IMR-90 (cell line): Measurements from ENCODE around the gene RNF123. TPM values are rescaled to one million over a fixed set of nuclear protein-coding genes. Genes with fewer than 3 reads are reported as not detected.

Experiments used
- ATAC-seq: fragments of 200-7000 bp; cut with Tn5 transposase; 2 replicates; pipeline ENCODE4 v1.9.1; 2020; ENCODE audit warnings: low read depth, mild to moderate bottlenecking, moderate library complexity
- BruUV-seq: library from RNA; stranded (reverse); fragments of 400-500 nt; replicated peaks from 2 replicates; lab custom pipeline; 2021; lab: Mats Ljungman, UMichigan
- CTCF ChIA-PET: fragments of 300-600 bp; formaldehyde crosslinking; extraction: SDS; loops from one replicate; lab custom pipeline; 2021; ENCODE audit warnings: antibody characterized with exemption; lab: Yijun Ruan, JAX
- POLR2A ChIA-PET: fragments of 300-600 bp; sonication (Branson Sonifier 250); formaldehyde crosslinking; loops from one replicate; lab custom pipeline; 2022; ENCODE audit warnings: antibody characterized with exemption; ENCODE audit not compliant: unreplicated experiment; lab: Charles Lee
- DNase-seq: peaks from one replicate; pipeline ENCODE4 v3.0.0; 2013
- H2AFZ ChIP-seq: replicated peaks from 2 replicates; pipeline ENCODE3; 2013; ENCODE audit warnings: low read length, mild to moderate bottlenecking; ENCODE audit not compliant: poor library complexity
- H2AK5ac ChIP-seq: 2 replicates; pipeline ENCODE4 v1.6.1; 2013; ENCODE audit warnings: low read depth, low read length, inconsistent platforms
- H2AK9ac ChIP-seq: replicated peaks from 2 replicates; pipeline ENCODE3; 2013; ENCODE audit warnings: mild to moderate bottlenecking, low read depth, low read length, moderate library complexity; ENCODE audit not compliant: poor library complexity
- H2BK120ac ChIP-seq: 2 replicates; pipeline ENCODE4 v1.6.1; 2013; ENCODE audit warnings: low read depth, low read length, inconsistent platforms
- H2BK15ac ChIP-seq: 3 replicates; pipeline ENCODE4 v1.6.1; 2013; ENCODE audit warnings: low read depth, low read length, inconsistent platforms
- H2BK20ac ChIP-seq: 2 replicates; pipeline ENCODE4 v1.6.1; 2013; ENCODE audit warnings: low read depth, mild to moderate bottlenecking, inconsistent platforms, low read length, moderate library complexity
- H2BK5ac ChIP-seq: 2 replicates; pipeline ENCODE4 v1.6.1; 2013; ENCODE audit warnings: mild to moderate bottlenecking, low read depth, low read length, inconsistent platforms; ENCODE audit not compliant: poor library complexity, severe bottlenecking
- H3K14ac ChIP-seq: replicated peaks from 2 replicates; pipeline ENCODE4 v1.6.1; 2013; ENCODE audit warnings: low read depth, low read length, inconsistent platforms
- H3K18ac ChIP-seq: 2 replicates; pipeline ENCODE4 v1.6.1; 2013; ENCODE audit warnings: low read depth, low read length, control low read depth
- H3K23ac ChIP-seq: 2 replicates; pipeline ENCODE4 v1.6.1; 2013; ENCODE audit warnings: low read depth, low read length, inconsistent platforms
- H3K27ac ChIP-seq: 2 replicates; pipeline ENCODE4 v1.5.1; 2013; ENCODE audit warnings: mild to moderate bottlenecking, control low read depth, low read length; ENCODE audit not compliant: insufficient read depth
- H3K27me3 ChIP-seq: 2 replicates; pipeline ENCODE4 v1.6.1; 2013; ENCODE audit warnings: low read length; ENCODE audit not compliant: control insufficient read depth, insufficient read depth
- H3K36me3 ChIP-seq: 2 replicates; pipeline ENCODE4 v1.6.1; 2013; ENCODE audit warnings: low read length, mixed read lengths; ENCODE audit not compliant: control insufficient read depth, insufficient read depth
- H3K4ac ChIP-seq: 2 replicates; pipeline ENCODE4 v1.6.1; 2013; ENCODE audit warnings: low read depth, low read length, inconsistent platforms
- H3K4me1 ChIP-seq: 2 replicates; pipeline ENCODE4 v1.6.1; 2013; ENCODE audit warnings: low read length, mixed read lengths; ENCODE audit not compliant: control insufficient read depth, insufficient read depth
- H3K4me2 ChIP-seq: 2 replicates; pipeline ENCODE4 v1.6.1; 2013; ENCODE audit warnings: low read depth, mild to moderate bottlenecking, control low read depth, low read length, moderate library complexity
- H3K4me3 ChIP-seq: 2 replicates; pipeline ENCODE4 v1.5.1; 2013; ENCODE audit warnings: low read depth, mild to moderate bottlenecking, control low read depth, low read length, moderate library complexity; ENCODE audit not compliant: insufficient read depth
- H3K56ac ChIP-seq: 2 replicates; pipeline ENCODE4 v1.6.1; 2013; ENCODE audit warnings: low read length, inconsistent platforms; ENCODE audit not compliant: insufficient read depth; ENCODE audit errors: extremely low read depth
- H3K79me1 ChIP-seq, 2 experiments: 2 replicates each; pipeline ENCODE4 v1.6.1; 2013; ENCODE audit warnings: low read length in 2 of 2, inconsistent platforms in 1 of 2, low read depth in 1 of 2
- H3K9ac ChIP-seq: 2 replicates; pipeline ENCODE4 v1.6.1; 2013; ENCODE audit warnings: low read depth, low read length, control low read depth
- H3K9me1 ChIP-seq: 2 replicates; pipeline ENCODE4 v1.6.1; 2013; ENCODE audit warnings: low read length, inconsistent platforms; ENCODE audit not compliant: insufficient read depth
- H3K9me3 ChIP-seq: 2 replicates; pipeline ENCODE4 v1.6.1; 2013; ENCODE audit warnings: low read length; ENCODE audit not compliant: control insufficient read depth, insufficient read depth
- H4K20me1 ChIP-seq: 2 replicates; pipeline ENCODE4 v1.6.1; 2013; ENCODE audit warnings: low read length, inconsistent platforms; ENCODE audit not compliant: insufficient read depth
- H4K5ac ChIP-seq: 2 replicates; pipeline ENCODE4 v1.6.1; 2013; ENCODE audit warnings: mild to moderate bottlenecking, low read depth, low read length, control low read depth
- H4K8ac ChIP-seq, 2 experiments: 2 replicates each; pipeline ENCODE4 v1.6.1; 2013; ENCODE audit warnings: low read depth in 2 of 2, low read length in 2 of 2, control low read depth in 1 of 2, inconsistent platforms in 1 of 2
- H4K91ac ChIP-seq: 2 replicates; pipeline ENCODE4 v1.6.1; 2013; ENCODE audit warnings: low read depth, low read length, inconsistent platforms; ENCODE audit not compliant: insufficient read depth
- BHLHE40 ChIP-seq: fragments of 150-350 bp; IDR thresholded peaks from 2 replicates; pipeline ENCODE4 v1.6.1; 2016; ENCODE audit warnings: mild to moderate bottlenecking, low read depth, low read length
- CEBPB ChIP-seq: IDR thresholded peaks from 2 replicates; pipeline ENCODE4 v1.6.1; 2012; ENCODE audit warnings: low read depth, low read length, improper control_type of control experiment
- CHD1 ChIP-seq: IDR thresholded peaks from 2 replicates; pipeline ENCODE4 v1.6.1; 2012; ENCODE audit warnings: low read depth, low read length, improper control_type of control experiment
- CTCF ChIP-seq: conservative IDR thresholded peaks from 2 replicates; pipeline ENCODE4 v1.5.1; 2012; ENCODE audit warnings: mild to moderate bottlenecking, low read depth, low read length, improper control_type of control experiment
- ELK1 ChIP-seq: fragments of 150-350 bp; IDR thresholded peaks from 2 replicates; pipeline ENCODE4 v1.6.1; 2016; ENCODE audit warnings: low read depth, mild to moderate bottlenecking, low read length, moderate library complexity, borderline replicate concordance
- FOS ChIP-seq: fragments of 150-350 bp; IDR thresholded peaks from 2 replicates; pipeline ENCODE4 v1.6.1; 2016; ENCODE audit warnings: low read depth, low read length
- MAFK ChIP-seq: IDR thresholded peaks from 2 replicates; pipeline ENCODE4 v1.6.1; 2012; ENCODE audit warnings: low read depth, low read length, improper control_type of control experiment
- MAZ ChIP-seq: IDR thresholded peaks from 2 replicates; pipeline ENCODE4 v1.6.1; 2012; ENCODE audit warnings: low read depth, mild to moderate bottlenecking, low read length, improper control_type of control experiment, moderate library complexity, borderline replicate concordance
- MXI1 ChIP-seq: IDR thresholded peaks from 2 replicates; pipeline ENCODE4 v1.6.1; 2012; ENCODE audit warnings: low read depth, mild to moderate bottlenecking, low read length, moderate library complexity, borderline replicate concordance
- NFE2L2 ChIP-seq: fragments of 150-350 bp; IDR thresholded peaks from 2 replicates; pipeline ENCODE4 v1.6.1; 2016; ENCODE audit warnings: low read depth, mild to moderate bottlenecking, low read length
- POLR2A ChIP-seq: IDR thresholded peaks from 2 replicates; pipeline ENCODE4 v1.6.1; 2012; ENCODE audit warnings: mild to moderate bottlenecking, low read depth, low read length
- RAD21 ChIP-seq: IDR thresholded peaks from 2 replicates; pipeline ENCODE4 v1.6.1; 2012; ENCODE audit warnings: low read length, improper control_type of control experiment
- RCOR1 ChIP-seq: IDR thresholded peaks from 2 replicates; pipeline ENCODE4 v1.6.1; 2012; ENCODE audit warnings: mild to moderate bottlenecking, low read length, improper control_type of control experiment; ENCODE audit not compliant: insufficient replicate concordance
- RFX5 ChIP-seq: IDR thresholded peaks from 2 replicates; pipeline ENCODE4 v1.8.0; 2012; ENCODE audit warnings: low read depth, mild to moderate bottlenecking, low read length, moderate library complexity
- SMC3 ChIP-seq: fragments of 150-350 bp; IDR thresholded peaks from 2 replicates; pipeline ENCODE4 v1.6.1; 2016; ENCODE audit warnings: low read depth, mild to moderate bottlenecking, antibody characterized with exemption, low read length, moderate library complexity
- USF2 ChIP-seq: fragments of 150-350 bp; IDR thresholded peaks from 2 replicates; pipeline ENCODE4 v1.6.1; 2017; ENCODE audit warnings: mild to moderate bottlenecking, antibody characterized with exemption, low read length, low read depth
- WGBS, 2 experiments: methylation state at CpG; one replicate each; pipeline versions ENCODE4 v1.1.5 to v1.1.7; 2013; ENCODE audit warnings: missing lambda C conversion rate in 2 of 2; ENCODE audit not compliant: insufficient read length in 1 of 2; ENCODE audit errors: extremely low coverage in 2 of 2; 5-methylcytosine and 5-hydroxymethylcytosine counted together
- dilution Hi-C: fragments of 300-500 bp; cut with HindIII; formaldehyde crosslinking; loops from one replicate; pipeline ENCODE4 v1.14.3; 2018; ENCODE audit warnings: low sequenced_read_pairs; ENCODE audit not compliant: unreplicated experiment
- in situ Hi-C: fragments of 300-500 bp; cut with MboI; formaldehyde crosslinking; loops from 3 replicates; pipeline ENCODE4 v1.14.3; 2019; ENCODE audit warnings: low sequenced_read_pairs, inconsistent platforms, mixed read lengths
- intact Hi-C: fragments of 100-400 bp; cut with micrococcal nuclease; formaldehyde crosslinking; loops from 2 replicates; pipeline ENCODE4 v1.10.0; 2022
- polyA plus RNA-seq, 3 experiments: library from polyadenylated mRNA; depleted of rRNA; stranded (reverse); fragments of >200 nt; gene quantifications; 2 replicates each; pipeline ENCODE4 v1.2.3, GENCODE V29; 2012; ENCODE audit warnings: low replicate concordance in 1 of 3
- total RNA-seq: library from RNA; depleted of rRNA; stranded (reverse); fragments of >200 nt; gene quantifications from 2 replicates; pipeline ENCODE4 v1.2.3, GENCODE V29; 2012

RNF123 gene
- total and polyA plus RNA-seq, 2 of the 4 experiments (the other 2 are of a cell fraction): 13.4 to 37.7 TPM

- no peak overlapping the region for H2AK5ac ChIP-seq
- no peak overlapping the region for H3K23ac ChIP-seq
- in situ Hi-C loops: no loop called here
- no peak overlapping the region for H3K18ac ChIP-seq
- dilution Hi-C loops: no loop called here
- H2BK20ac ChIP-seq: no peak overlapping the region
- H2BK5ac ChIP-seq: no peak overlapping the region
- CTCF ChIA-PET: interaction anchor here (1.4 kb wide), 1 partner anchor 130 kb away, joined by 6 read pairs; no protein-coding TSS in a partner anchor
- POLR2A ChIA-PET: no interaction called here
- no peak overlapping the region for H4K8ac ChIP-seq
- H3K4me2 ChIP-seq: no peak overlapping the region
- H4K91ac ChIP-seq: no peak overlapping the region
- H3K9ac ChIP-seq: no peak overlapping the region
- H3K4me1 ChIP-seq: peaks cover 6% of the 10 kb centered on the region
- H4K20me1 ChIP-seq: peaks cover 3% of the 10 kb centered on the region; the same call in 1 of the 2 replicates
- intact Hi-C loops: no loop called here
- H3K9me1 ChIP-seq: peaks cover 6% of the 10 kb centered on the region; the same call in 1 of the 2 replicates
- H3K27ac ChIP-seq: no peak overlapping the region
- BruUV-seq: no TSS peak
- ATAC-seq (no peak), DNase-seq (no peak)
- TF ChIP-seq ELK1: no peak
- TF ChIP-seq BHLHE40: no peak
- TF ChIP-seq MXI1: no peak
- TF ChIP-seq CTCF: no peak
- no peak for TF ChIP-seq MAZ
- no peak for TF ChIP-seq RFX5
- TF ChIP-seq CEBPB: no peak
- TF ChIP-seq FOS: no peak
- no peak for TF ChIP-seq POLR2A
- TF ChIP-seq NFE2L2: no peak
- TF ChIP-seq RAD21: no peak
- TF ChIP-seq USF2: no peak
- TF ChIP-seq SMC3: no peak
- no peak for TF ChIP-seq CHD1
- TF ChIP-seq RCOR1: no peak
- no peak for TF ChIP-seq MAFK
- H3K56ac ChIP-seq: no peak overlapping the region
- H3K4ac ChIP-seq: no peak overlapping the region
- no peak overlapping the region for H3K14ac ChIP-seq
- H3K4me3 ChIP-seq: no peak overlapping the region
- no peak overlapping the region for H4K5ac ChIP-seq
- no peak overlapping the region for H2BK120ac ChIP-seq
- H2AK9ac ChIP-seq: no peak overlapping the region
- H2AFZ ChIP-seq: no peak overlapping the region
- H2BK15ac ChIP-seq: no peak overlapping the region
- peaks cover 6% of the 10 kb centered on the region; the same call in 1 of the 2 replicates for H3K27me3 ChIP-seq
- WGBS, 2 experiments: 87% methylated on average over 3 of the region's 3 CpGs; no CpG with 5 or more reads in 1 of the 2 experiments
- no peaks in the 10 kb centered on the region for H3K9me3 ChIP-seq
- H3K36me3 ChIP-seq: no peaks in the 10 kb centered on the region
- H3K79me1 ChIP-seq: peaks cover 5 to 9% of the 10 kb centered on the region in 2 experiments; a peak in 3 of 4 replicates
These were observed 20.0 kb upstream of the RNF123 start for GRCh38 chr3:49669352-49669751.
